ENCODE data around the gene ATP5IF1. TPM values are rescaled to one million over a fixed set of nuclear protein-coding genes. Genes with fewer than 3 reads are reported as not detected.

The ATP5IF1 gene
- total RNA-seq, 1 experiment from 2014 or later, result 146 TPM

DNA sequence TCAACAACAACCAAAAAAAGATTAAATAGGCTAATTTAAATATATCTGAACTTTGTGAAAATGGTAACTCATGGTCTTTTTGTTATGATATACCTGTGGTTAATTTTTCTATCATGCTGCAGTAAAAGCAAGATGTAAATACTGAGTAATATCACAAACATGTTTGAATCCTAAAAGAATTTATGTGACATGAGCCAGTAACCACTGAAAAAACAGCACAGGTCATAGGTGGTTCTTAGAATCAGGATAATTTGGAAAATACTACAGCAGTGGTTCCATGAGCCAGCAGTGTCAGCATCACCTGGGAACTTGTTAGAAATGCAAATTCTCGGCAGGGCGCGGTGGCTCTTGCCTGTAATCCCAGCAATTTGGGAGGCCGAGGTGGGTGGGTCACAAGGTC is 4.1 kb downstream of the ATP5IF1 start:
- intact Hi-C loops (cut with micrococcal nuclease; ENCODE audit: unreplicated experiment), result no loop called here
- Histone ChIP-seq H3K36me3 (ENCODE audit: low read depth) (no peaks in the 10 kb centered on the region), H3K4me1 (replicated peaks; ENCODE audit: insufficient read depth) (0 out of 2 replicates have a peak, but pooled peaks cover 9% of the 10 kb centered on the region), H3K4me3 (no peak overlapping the region), H3K27me3 (ENCODE audit: insufficient read depth, low read depth) (no peaks in the 10 kb centered on the region), H2AFZ (no peak overlapping the region), H3K4me2 (no peak overlapping the region), H4K20me1 (ENCODE audit: insufficient read depth) (no peaks in the 10 kb centered on the region), H3F3A (ENCODE audit: insufficient read depth, low read depth) (no peaks in the 10 kb centered on the region), H3K9me3 (ENCODE audit: insufficient read depth, low read depth) (no peaks in the 10 kb centered on the region), H3K27ac (no peak overlapping the region), H3K9me2 (ENCODE audit: insufficient read depth) (no peaks in the 10 kb centered on the region), H3K79me2 (ENCODE audit: low read depth) (peaks cover 16% of the 10 kb centered on the region)
- CTCF ChIA-PET, result no interaction called here
- BruUV-seq (replicated peaks), result no TSS peak
- DNase-seq, result no peak
- TF ChIP-seq EZH2 (IDR thresholded peaks at IDR 0.05; ENCODE audit: low read depth), result no peak
- POLR2A ChIA-PET (ENCODE audit: unreplicated experiment), result no interaction called here

- H3K27ac ChIP-seq, result no peak overlapping the region
- H3K36me3 ChIP-seq (ENCODE audit: low read depth), result no peaks in the 10 kb centered on the region
- peaks cover 3% of the 10 kb centered on the region; the same call in 1 of the 2 replicates for H3F3A ChIP-seq (ENCODE audit: insufficient read depth, low read depth)
- H2AFZ ChIP-seq, result no peak overlapping the region
- intact Hi-C loops (cut with micrococcal nuclease; ENCODE audit: unreplicated experiment), result no loop called here
- H3K27me3 ChIP-seq (ENCODE audit: insufficient read depth, low read depth), result no peaks in the 10 kb centered on the region
- ChIA-PET POLR2A (ENCODE audit: unreplicated experiment) (no interaction called here), CTCF (no interaction called here)
- H3K4me1 ChIP-seq (replicated peaks; ENCODE audit: insufficient read depth), result peaks cover 9% of the 10 kb centered on the region; the same call in 1 of the 2 replicates
- no peak for DNase-seq
- TF ChIP-seq EZH2 (IDR thresholded peaks at IDR 0.05; ENCODE audit: low read depth), result no peak
- no peak for TF ChIP-seq CTCF (conservative IDR thresholded peaks at IDR 0.05)
- H3K9me3 ChIP-seq (ENCODE audit: insufficient read depth, low read depth), result no peaks in the 10 kb centered on the region
- peaks cover 12% of the 10 kb centered on the region for H3K79me2 ChIP-seq (ENCODE audit: low read depth)
- no peak overlapping the region for H3K4me3 ChIP-seq
- no peak overlapping the region for H3K4me2 ChIP-seq
- no peaks in the 10 kb centered on the region for H3K9me2 ChIP-seq (ENCODE audit: insufficient read depth)
- no TSS peak for BruUV-seq (replicated peaks)
- H4K20me1 ChIP-seq (ENCODE audit: insufficient read depth), result no peaks in the 10 kb centered on the region
Measured at GRCh38 chr1:28241638-28242241, 5.8 kb downstream of the ATP5IF1 start.

DNA sequence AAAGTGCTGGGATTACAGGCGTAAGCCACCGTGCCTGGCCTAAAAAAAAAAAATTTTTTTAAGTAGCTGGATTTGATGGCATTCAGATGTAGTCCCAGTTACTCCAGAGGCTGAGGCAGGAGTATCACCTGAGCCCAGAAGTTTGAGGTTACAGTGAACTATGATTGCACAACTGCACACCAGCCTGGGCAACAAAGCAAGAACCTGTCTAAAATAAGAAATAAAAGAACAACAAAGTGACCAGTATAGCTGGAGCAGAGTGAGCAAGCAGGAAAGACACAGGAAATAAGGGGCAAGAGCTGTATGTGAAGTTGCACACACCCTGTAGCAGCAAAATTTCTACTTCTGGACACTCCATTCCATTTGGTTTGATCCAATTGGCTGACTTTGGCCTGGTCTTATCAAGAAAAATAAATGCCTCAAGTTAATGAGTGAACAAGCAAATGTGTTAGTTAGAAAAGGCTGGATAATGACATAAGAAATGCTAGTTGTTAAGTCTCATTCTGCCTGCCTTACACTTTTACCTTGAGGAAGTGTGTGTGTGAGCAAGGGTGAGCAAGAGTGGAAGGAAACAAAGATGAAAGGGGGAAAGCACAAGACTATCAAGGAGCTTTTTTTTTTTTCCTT is 7.9 kb downstream of the ATP5IF1 start:
- no peaks in the 10 kb centered on the region for H4K20me1 ChIP-seq (ENCODE audit: insufficient read depth)
- peaks cover 15% of the 10 kb centered on the region for H3K4me1 ChIP-seq (replicated peaks; ENCODE audit: insufficient read depth)
- no peaks in the 10 kb centered on the region for H3K27me3 ChIP-seq (ENCODE audit: insufficient read depth, low read depth)
- H3K4me3 ChIP-seq, result no peak overlapping the region
- H3K36me3 ChIP-seq (ENCODE audit: low read depth), result no peaks in the 10 kb centered on the region
- no TSS peak for BruUV-seq (replicated peaks)
- intact Hi-C loops (cut with micrococcal nuclease; ENCODE audit: unreplicated experiment), result no loop called here
- ChIA-PET CTCF (no interaction called here), POLR2A (ENCODE audit: unreplicated experiment) (interaction anchor here (0.6 kb wide), 1 partner anchor 112 kb away, joined by 3 read pairs; no protein-coding TSS in a partner anchor)
- no peak for DNase-seq
- H3K27ac ChIP-seq, result no peak overlapping the region
- H3F3A ChIP-seq (ENCODE audit: insufficient read depth, low read depth), result peaks cover 20% of the 10 kb centered on the region
- no peak for TF ChIP-seq EZH2 (IDR thresholded peaks at IDR 0.05; ENCODE audit: low read depth)
- no peak for TF ChIP-seq CTCF (conservative IDR thresholded peaks at IDR 0.05)
- 0 out of 2 replicates have a peak, but pooled peaks cover 3% of the 10 kb centered on the region for H3K79me2 ChIP-seq (ENCODE audit: low read depth)
- H3K4me2 ChIP-seq, result no peak overlapping the region
- no peaks in the 10 kb centered on the region for H3K9me2 ChIP-seq (ENCODE audit: insufficient read depth)
- no peak overlapping the region for H2AFZ ChIP-seq
- no peaks in the 10 kb centered on the region for H3K9me3 ChIP-seq (ENCODE audit: insufficient read depth, low read depth)
